UCSD-AML1 (cell line): ENCODE data around the gene FGFR2.

Experiments
- DNase-seq: peaks from one replicate; lab custom pipeline; 2025; ENCODE audit not compliant: unreplicated experiment; lab: John Stamatoyannopoulos, UW

Gene FGFR2

GRCh38 chr10:121459622-121460453 is 138.4 kb downstream of the FGFR2 start:
- no peak for DNase-seq

GRCh38 chr10:121459279-121459621 is 139.0 kb downstream of the FGFR2 start:
- DNase-seq = no peak

GRCh38 chr10:121457729-121458128 is 140.5 kb downstream of the FGFR2 start:
- no peak for DNase-seq

DNA sequence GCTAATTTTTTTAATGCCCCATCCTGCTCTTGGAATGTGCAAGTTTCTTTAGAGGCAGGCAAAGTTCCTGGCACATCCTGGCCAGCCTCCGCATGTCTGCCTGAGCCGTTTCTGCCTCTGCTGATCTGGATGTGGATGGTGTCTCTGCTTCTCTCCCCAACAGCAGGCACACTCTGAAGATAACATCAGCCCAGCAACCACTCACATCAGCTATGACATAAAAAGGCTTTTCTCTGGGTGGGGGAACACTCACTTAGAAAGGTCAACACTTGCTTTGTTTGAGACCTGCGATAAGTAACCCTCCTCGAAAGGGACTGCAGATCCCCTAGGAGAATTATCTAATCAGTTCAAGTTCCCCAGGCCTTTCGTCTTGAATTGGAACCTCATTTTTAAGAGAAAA is 142.9 kb downstream of the FGFR2 start:
- no peak for DNase-seq

DNA sequence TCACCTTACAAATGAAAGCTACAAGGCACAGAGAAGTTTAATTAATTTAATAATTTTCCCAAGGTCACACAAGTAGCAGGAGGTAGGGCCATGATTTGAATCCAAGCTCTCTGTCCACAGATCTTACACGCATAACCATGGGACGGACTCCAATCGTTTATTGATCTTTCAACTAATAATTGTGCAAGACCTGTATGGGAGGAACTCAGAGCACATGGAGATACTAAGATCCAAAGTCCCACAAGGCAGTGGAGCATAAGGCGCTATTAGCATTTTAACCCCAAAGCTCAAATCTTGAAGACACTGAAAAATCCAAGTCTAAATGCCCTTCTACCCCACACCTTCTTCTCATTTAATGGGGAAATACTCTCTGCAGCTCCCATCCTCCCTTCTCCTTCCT is 143.5 kb downstream of the FGFR2 start:
- DNase-seq = no peak

GRCh38 chr10:121453160-121453559 is 145.1 kb downstream of the FGFR2 start:
- DNase-seq = no peak

DNA sequence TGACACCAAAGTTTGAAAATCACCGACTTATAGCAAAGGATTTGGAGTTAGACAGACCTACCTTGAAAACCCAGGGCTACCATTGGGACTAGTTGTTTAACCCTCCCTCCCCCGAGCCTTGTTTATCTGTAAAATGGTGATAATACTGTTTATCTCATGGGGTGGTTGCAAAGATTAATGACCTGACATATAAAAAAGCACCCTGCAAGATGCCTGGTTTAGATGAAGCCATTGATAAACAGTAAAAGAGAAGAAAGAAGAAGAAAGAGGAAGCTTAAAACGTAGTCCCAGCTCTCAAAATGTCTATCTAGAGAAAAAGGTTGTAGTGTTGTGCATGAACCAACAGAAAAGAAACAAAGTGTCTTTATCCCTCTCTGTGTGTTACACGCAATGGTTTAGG is 145.7 kb downstream of the FGFR2 start:
- no peak for DNase-seq

DNA sequence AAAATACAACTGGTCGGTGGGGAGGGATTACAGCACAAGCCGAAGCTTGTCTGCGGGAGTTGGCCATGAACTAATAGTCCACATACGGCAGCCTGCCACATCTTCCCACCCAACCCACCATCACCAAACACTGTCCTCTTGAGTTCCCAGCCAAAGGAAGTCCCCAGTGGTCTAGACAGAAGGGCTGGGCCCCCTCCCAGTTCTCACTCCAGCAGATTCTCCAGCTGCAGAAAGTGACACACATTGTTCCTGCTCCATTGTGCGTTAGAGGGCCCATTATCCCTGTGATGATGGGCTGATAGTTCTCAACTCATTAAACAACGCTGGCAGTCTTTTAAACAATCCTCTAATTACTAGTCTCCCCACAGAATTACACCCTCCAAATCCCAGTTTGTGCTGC is 148.0 kb downstream of the FGFR2 start:
- DNase-seq = no peak

GRCh38 chr10:121449482-121449924 is 148.7 kb downstream of the FGFR2 start:
- no peak for DNase-seq

DNA sequence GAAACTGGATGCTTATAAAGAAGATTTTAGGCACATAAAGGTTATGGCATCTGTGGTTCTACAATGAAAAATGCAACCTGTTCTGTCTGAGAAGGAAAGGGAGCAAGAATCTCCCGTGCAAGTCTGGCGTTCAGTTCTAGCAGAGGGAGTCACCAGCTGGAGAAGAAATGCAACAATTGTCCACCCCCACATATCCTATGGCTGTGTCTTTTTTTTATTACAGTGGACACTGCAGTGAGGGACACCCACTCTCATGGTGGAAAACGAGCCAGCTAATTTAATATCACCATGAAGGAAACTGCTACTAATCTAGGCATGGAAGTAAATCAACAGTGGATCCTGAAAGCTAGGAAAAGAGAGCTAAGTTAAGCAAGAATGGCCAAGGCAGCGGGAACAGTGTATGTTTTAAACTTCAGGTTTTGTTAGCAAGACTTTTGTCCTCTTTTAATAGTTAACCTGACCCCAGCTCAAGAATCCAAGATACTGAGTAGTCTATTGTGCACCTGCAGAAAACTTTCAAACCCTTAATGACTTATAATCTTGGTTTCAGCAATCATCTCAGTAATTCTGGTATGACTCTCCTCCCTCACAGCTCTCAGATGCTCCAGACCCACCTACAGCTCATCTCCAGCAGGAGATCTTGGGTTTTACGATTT is 149.3 kb downstream of the FGFR2 start:
- no peak for DNase-seq

DNA sequence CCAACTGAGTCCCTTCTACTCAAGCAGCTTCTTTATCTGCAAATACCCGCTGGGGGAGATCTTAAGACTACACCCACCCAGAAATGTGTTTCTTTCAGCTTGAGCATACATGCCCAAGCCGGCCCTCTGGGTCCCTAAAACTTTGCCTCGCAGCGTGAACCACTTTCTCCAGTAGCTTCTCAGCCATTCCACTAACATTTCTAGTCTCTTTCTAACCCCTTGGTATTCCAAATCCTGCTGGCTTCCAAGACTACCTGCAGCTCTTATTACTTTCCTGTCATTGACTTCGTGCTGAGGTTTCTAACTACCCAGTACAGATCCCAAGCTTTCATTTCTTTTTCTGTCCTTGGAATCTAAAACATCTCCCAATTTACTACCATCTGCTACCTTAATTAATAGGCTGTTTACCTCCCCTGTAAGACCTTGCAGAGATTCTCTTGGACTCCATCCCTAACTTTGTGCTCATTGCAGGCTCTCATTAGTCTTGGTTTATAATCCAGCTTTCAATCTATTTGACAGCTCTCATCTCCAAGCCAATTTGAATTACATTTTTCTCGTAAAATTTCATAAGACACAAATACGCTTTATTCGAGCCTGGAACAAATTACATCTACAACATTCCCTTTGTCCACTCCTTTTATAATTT is 153.6 kb downstream of the FGFR2 start:
- no peak for DNase-seq

GRCh38 chr10:121442086-121442935 is 155.9 kb downstream of the FGFR2 start:
- DNase-seq = no peak

DNA sequence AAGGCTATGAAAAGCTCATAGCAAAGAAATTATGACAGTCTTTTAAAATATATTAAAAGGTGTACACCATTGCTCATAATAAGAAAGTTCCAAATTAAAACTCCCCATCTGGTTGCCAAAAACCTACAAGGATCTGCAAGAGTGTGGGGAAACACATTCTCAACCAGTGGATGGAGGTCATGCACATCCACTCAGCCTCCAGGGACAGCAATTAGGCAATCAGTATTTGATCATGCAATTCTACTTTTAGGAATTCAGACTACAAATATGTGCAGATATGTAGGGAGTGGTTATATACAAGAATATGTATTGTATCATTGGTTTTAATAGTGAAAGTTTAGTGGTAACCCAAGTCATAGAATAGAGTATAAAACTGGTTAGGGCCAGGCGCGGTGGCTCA is 157.8 kb downstream of the FGFR2 start:
- no peak for DNase-seq

- DNase-seq = no peak
Measured at GRCh38 chr10:121438333-121438732, 159.9 kb downstream of the FGFR2 start.

DNA sequence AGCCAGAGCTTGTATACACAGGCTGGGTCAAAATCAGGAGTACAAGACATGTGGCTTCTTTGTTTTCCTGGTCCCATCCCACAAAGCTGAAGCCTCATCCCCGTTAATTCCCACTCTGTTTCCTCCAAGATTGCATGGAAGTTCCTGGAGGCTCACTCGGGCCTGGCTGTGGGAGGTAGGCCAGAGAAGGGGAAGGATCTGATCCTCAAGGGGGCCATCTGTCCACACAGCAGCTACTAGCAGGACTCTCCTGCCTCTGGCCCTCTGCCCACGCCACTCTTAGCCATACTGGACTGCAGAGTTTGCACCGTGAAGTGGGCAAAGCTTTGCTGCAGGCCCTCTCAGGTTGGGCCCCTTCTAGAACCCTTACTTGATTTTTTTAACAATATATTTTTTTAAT is 160.6 kb downstream of the FGFR2 start:
- DNase-seq = no peak

DNA sequence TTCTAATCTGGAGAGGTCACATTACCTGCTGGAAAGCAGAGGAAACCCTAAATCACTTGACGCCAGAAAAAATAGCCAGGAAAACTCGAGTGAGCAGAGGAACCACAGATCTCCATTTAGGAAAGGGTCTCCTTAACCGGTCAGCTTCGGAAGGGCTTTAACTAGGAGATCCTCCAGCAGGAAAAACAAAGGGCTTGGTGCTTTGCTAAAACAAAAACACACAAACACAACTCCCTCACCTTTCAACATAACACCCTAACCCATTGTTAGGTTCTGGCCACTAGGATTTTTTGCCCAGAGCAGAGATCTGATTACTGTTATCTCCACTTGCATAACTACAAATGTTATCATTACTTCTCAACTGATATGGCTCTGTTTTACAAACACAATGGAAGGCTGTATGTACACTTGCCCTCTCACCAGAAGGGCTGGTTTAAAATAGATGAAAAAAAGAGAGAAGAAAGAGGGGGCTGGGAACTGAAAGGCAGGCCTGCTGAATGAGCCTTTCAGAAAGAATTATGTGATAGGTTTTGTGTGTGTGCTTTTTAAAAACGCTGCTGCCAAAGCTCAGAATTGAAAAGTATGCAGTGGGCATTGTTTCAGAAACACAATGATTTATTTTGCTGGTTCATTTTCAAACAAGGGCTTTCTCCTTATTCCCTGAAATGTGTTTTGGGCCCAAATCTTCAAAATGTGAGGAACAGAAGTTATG is 161.5 kb downstream of the FGFR2 start:
- DNase-seq = no peak

DNA sequence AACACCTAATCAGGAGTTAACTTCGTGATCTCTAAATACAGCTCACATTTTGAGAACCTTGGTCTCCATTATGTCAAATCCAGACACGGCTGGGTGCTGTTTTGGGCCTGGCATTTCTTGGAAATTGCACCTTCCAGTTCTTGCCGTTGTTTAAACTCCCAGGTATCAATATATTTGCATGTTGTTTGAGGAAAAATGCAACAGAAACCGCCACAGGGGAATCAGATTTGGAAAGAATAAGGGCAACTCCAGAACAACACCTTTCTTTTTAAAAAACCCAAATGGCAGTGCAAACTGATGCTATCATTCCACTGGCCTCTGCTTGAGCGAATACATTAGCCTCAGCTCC is 162.0 kb downstream of the FGFR2 start:
- no peak for DNase-seq

DNA sequence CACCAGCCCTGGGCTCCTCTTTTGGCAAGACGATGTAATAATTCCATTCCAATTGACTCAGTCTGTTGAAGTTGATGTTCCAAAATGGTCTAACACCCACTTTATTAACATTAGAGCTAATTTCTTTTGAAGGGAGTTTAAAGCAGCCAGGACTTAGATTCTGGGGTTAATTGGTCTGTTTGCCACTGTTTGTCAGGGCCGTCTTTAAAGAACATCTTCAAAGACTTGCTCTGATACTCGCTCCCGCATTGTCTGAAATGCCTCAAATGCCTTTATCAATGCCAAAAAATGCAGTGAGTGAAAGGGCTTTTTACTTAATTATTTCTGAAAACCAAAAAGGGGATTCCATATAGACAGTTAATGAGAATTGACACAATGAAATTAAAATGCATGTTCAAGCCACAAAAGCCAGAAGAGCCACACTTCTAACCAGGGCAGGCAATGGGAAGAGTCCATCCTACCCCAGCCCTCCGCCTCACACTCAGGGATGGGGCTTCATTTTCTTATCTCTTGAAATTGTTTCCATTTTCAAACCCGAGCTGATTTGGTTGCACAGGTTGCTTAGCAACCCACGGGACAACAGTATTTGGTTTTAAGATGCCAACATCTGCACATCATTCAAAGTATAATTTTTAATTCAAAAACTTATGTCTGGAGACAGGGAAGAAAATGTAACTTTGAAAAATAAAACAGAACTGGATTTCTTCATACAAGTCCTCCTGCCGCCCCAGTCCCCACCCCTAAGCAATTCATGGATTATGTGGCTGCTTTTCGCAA is 163.0 kb downstream of the FGFR2 start:
- DNase-seq = no peak

DNA sequence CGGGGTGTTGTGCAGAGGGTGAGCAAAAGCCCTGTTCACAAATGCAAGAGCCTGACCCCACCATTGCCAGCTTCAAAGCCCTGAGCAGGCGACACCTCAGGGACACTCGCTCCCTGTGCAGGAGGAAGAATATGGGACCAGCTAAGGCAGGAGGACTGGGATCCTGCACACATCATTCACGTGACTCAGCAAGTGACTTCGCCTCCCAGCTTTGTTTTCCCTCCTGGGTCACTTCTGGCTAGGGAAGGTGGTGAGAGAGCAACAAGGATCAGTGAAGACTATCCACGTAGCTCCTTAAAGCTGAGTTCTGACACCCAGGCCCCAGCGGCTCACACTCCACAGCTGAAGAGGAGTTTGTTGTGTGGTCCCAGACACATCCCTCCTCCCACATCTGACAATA is 164.3 kb downstream of the FGFR2 start:
- DNase-seq = no peak

- DNase-seq = no peak
Measured at GRCh38 chr10:121428867-121429266, 169.4 kb downstream of the FGFR2 start.
